SK-N-SH (cell line): ENCODE results near the gene DNAJC16.
"Not testable (repeated sequence)": the region's sequence is repeated elsewhere in the genome, so short reads cannot be mapped to it uniquely, and the experiment has no call there.

Experiments
- EP300 ChIP-seq, 2 experiments: IDR thresholded peaks; 2 replicates each; pipeline versions ENCODE4 v1.4.0 to v1.6.1; 2012; ENCODE audit warnings: borderline replicate concordance in 1 of 2, low read depth in 1 of 2, low read length in 1 of 2
- EZH2phosphoT487 ChIP-seq: fragments of 200-600 bp; sonication (generic); IDR thresholded peaks from 2 replicates; pipeline ENCODE4 v1.6.1; 2017; ENCODE audit warnings: low read depth, mixed run types, mild to moderate bottlenecking, antibody characterized with exemption, moderate library complexity, borderline replicate concordance
- RCOR1 ChIP-seq: fragments of 150-350 bp; IDR thresholded peaks from 2 replicates; pipeline ENCODE4 v1.6.1; 2017; ENCODE audit warnings: antibody characterized with exemption, low read length
- TEAD4 ChIP-seq: IDR thresholded peaks from 2 replicates; pipeline ENCODE4 v1.4.0; 2012; ENCODE audit warnings: mild to moderate bottlenecking, borderline replicate concordance; ENCODE audit not compliant: insufficient read depth
- TF ChIP-seq, protein P1 (sequence below): IDR thresholded peaks from 2 replicates; pipeline ENCODE4 v1.6.1; 2012; ENCODE audit warnings: mild to moderate bottlenecking, low read depth, low read length, moderate library complexity

DNA sequence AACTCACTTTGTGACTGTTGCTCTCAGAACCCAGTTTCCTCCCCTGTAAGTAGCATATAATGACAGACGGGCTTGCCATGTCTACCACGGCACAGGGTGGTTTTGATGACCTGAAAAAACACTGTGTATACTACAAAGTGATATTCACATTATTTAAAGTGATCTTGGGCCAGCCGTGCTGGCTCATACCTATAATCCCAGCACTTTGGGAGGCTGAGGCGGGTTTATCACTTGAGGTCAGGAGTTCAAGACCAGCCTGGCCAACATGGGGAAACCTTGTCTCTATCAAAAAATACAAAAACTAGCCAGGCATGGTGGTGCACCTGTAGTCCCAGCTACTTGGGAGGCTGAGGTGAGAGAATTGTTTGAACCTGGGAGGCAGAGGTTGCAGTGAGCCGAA is 12.1 kb upstream of the DNAJC16 start:
- not testable (repeated sequence) for TF ChIP-seq TEAD4; RCOR1; EP300 (IDR thresholded peaks at IDR 0.05; ENCODE audit: borderline replicate concordance in 1 of 2, low read depth in 1 of 2, low read length in 1 of 2); EZH2phosphoT487
- TF ChIP-seq, protein P1, sequence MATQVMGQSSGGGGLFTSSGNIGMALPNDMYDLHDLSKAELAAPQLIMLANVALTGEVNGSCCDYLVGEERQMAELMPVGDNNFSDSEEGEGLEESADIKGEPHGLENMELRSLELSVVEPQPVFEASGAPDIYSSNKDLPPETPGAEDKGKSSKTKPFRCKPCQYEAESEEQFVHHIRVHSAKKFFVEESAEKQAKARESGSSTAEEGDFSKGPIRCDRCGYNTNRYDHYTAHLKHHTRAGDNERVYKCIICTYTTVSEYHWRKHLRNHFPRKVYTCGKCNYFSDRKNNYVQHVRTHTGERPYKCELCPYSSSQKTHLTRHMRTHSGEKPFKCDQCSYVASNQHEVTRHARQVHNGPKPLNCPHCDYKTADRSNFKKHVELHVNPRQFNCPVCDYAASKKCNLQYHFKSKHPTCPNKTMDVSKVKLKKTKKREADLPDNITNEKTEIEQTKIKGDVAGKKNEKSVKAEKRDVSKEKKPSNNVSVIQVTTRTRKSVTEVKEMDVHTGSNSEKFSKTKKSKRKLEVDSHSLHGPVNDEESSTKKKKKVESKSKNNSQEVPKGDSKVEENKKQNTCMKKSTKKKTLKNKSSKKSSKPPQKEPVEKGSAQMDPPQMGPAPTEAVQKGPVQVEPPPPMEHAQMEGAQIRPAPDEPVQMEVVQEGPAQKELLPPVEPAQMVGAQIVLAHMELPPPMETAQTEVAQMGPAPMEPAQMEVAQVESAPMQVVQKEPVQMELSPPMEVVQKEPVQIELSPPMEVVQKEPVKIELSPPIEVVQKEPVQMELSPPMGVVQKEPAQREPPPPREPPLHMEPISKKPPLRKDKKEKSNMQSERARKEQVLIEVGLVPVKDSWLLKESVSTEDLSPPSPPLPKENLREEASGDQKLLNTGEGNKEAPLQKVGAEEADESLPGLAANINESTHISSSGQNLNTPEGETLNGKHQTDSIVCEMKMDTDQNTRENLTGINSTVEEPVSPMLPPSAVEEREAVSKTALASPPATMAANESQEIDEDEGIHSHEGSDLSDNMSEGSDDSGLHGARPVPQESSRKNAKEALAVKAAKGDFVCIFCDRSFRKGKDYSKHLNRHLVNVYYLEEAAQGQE = not testable (repeated sequence)
